Common myeloid progenitor, CD34-positive (primary cell): ENCODE data around the gene HAO2.
"Not testable (repeated sequence)": the region's sequence is repeated elsewhere in the genome, so short reads cannot be mapped to it uniquely, and the experiment has no call there.

Source experiments
- CTCF ChIA-PET: fragments of 350-600 bp; sonication (Branson Sonifier 250); formaldehyde crosslinking; loops from one replicate; lab custom pipeline; 2021; ENCODE audit warnings: antibody characterized with exemption; lab: Charles Lee
- POLR2A ChIA-PET: fragments of 350-600 bp; sonication (Branson Sonifier 250); formaldehyde crosslinking; loops from one replicate; lab custom pipeline; 2021; ENCODE audit warnings: antibody characterized with exemption; lab: Charles Lee
- DNase-seq, 3 donors: peaks; one replicate each; pipeline versions ENCODE4 v3.0.0 to v3.0.0-alpha.2; 2013
- H3K27ac ChIP-seq, 2 experiments: 1 replicate in 1 of 2; 2 replicates in 1 of 2; pipeline ENCODE4 v1.7.0; 2013; ENCODE audit warnings: inconsistent platforms in 2 of 2, low read length in 2 of 2, mild to moderate bottlenecking in 2 of 2, low read depth in 1 of 2, moderate library complexity in 1 of 2; ENCODE audit not compliant: severe bottlenecking in 2 of 2, insufficient read depth in 1 of 2, poor library complexity in 1 of 2
- H3K27me3 ChIP-seq, 5 experiments: replicated peaks in 2 of 5; 1 replicate in 3 of 5; 2 replicates in 2 of 5; pipeline versions ENCODE4 v1.6.1 to v1.7.0; 2013; ENCODE audit warnings: low read length in 4 of 5, mild to moderate bottlenecking in 2 of 5, moderate library complexity in 2 of 5, inconsistent platforms in 1 of 5; ENCODE audit not compliant: insufficient read depth in 5 of 5, control insufficient read depth in 4 of 5
- H3K36me3 ChIP-seq, 4 experiments: 1 replicate in 2 of 4; 2 replicates in 2 of 4; pipeline versions ENCODE4 v1.6.1 to v1.7.0; 2013; ENCODE audit warnings: low read length in 3 of 4, control low read depth in 1 of 4, mild to moderate bottlenecking in 1 of 4; ENCODE audit not compliant: control insufficient read depth in 4 of 4, insufficient read depth in 4 of 4
- H3K4me1 ChIP-seq, 4 experiments: 1 replicate in 3 of 4; 2 replicates in 1 of 4; pipeline versions ENCODE4 v1.6.1 to v1.7.1; 2013; ENCODE audit warnings: low read length in 3 of 4, mild to moderate bottlenecking in 3 of 4, control low read depth in 1 of 4, inconsistent platforms in 1 of 4, moderate library complexity in 1 of 4; ENCODE audit not compliant: control insufficient read depth in 4 of 4, insufficient read depth in 4 of 4; ENCODE audit errors: control extremely low read depth in 1 of 4
- H3K4me3 ChIP-seq, 7 experiments: 1 replicate in 4 of 7; 2 replicates in 3 of 7; pipeline versions ENCODE4 v1.5.1 to v1.7.0; 2013; ENCODE audit warnings: mild to moderate bottlenecking in 7 of 7, low read length in 6 of 7, moderate library complexity in 6 of 7, inconsistent platforms in 2 of 7, low read depth in 2 of 7, control low read depth in 1 of 7; ENCODE audit not compliant: insufficient read depth in 4 of 7, control insufficient read depth in 1 of 7; ENCODE audit errors: extremely low read depth in 1 of 7
- H3K9me3 ChIP-seq, 5 experiments: 1 replicate in 4 of 5; 2 replicates in 1 of 5; pipeline versions ENCODE4 v1.6.1 to v1.7.1; 2013; ENCODE audit warnings: low read length in 4 of 5, mild to moderate bottlenecking in 2 of 5, inconsistent platforms in 1 of 5, low read depth in 1 of 5, moderate library complexity in 1 of 5; ENCODE audit not compliant: control insufficient read depth in 4 of 5, insufficient read depth in 2 of 5; ENCODE audit errors: control extremely low read depth in 1 of 5
- WGBS: methylation state at CpG from one replicate; pipeline ENCODE4 v1.1.5; 2013; ENCODE audit not compliant: insufficient coverage; 5-methylcytosine and 5-hydroxymethylcytosine counted together

The HAO2 gene

GRCh38 chr1:119341372-119341947 lies 27.1 kb upstream of the HAO2 start:
- no peaks in the 10 kb centered on the region for H3K9me3 ChIP-seq
- ChIA-PET POLR2A (no interaction called here), CTCF (no interaction called here)
- H3K27ac ChIP-seq: no peak overlapping the region
- H3K4me1 ChIP-seq: no peaks in the 10 kb centered on the region
- no peaks in the 10 kb centered on the region for H3K36me3 ChIP-seq
- peaks cover 0 to 2% (median 0%) of the 10 kb centered on the region in 5 experiments for H3K27me3 ChIP-seq
- no peak overlapping the region for H3K4me3 ChIP-seq
- 100% methylated on average over 2 of the region's 5 CpGs for WGBS
- no peak for DNase-seq

- Histone ChIP-seq H3K9me3 (no peaks in the 10 kb centered on the region), H3K36me3 (no peaks in the 10 kb centered on the region), H3K27ac (no peak overlapping the region), H3K4me3 (no peak overlapping the region), H3K4me1 (no peaks in the 10 kb centered on the region), H3K27me3 (no peaks in the 10 kb centered on the region)
- ChIA-PET POLR2A (no interaction called here), CTCF (interaction anchor here (1.2 kb wide), 1 partner anchor 70 kb away, joined by 3 read pairs; no protein-coding TSS in a partner anchor)
- no peak for DNase-seq
Measured at GRCh38 chr1:119345398-119345797, 23.2 kb upstream of the HAO2 start.

- no peaks in the 10 kb centered on the region for H3K27me3 ChIP-seq
- ChIA-PET CTCF (interaction anchor here (2.0 kb wide), 1 partner anchor 19 kb away, joined by 7 read pairs; no protein-coding TSS in a partner anchor), POLR2A (no interaction called here)
- H3K4me1 ChIP-seq: no peaks in the 10 kb centered on the region
- DNase-seq: no peak
- H3K4me3 ChIP-seq: no peak overlapping the region
- 89% methylated on average over 1 of the region's 1 CpG for WGBS
- no peaks in the 10 kb centered on the region for H3K36me3 ChIP-seq
- no peaks in the 10 kb centered on the region for H3K9me3 ChIP-seq
- no peak overlapping the region for H3K27ac ChIP-seq
Measured at GRCh38 chr1:119347858-119348257, 20.7 kb upstream of the HAO2 start.

- no peaks in the 10 kb centered on the region for H3K36me3 ChIP-seq
- DNase-seq: no peak
- no peak overlapping the region for H3K27ac ChIP-seq
- POLR2A ChIA-PET: no interaction called here
- 80% methylated on average over 1 of the region's 4 CpGs for WGBS
- no peaks in the 10 kb centered on the region for H3K9me3 ChIP-seq
- CTCF ChIA-PET: interaction anchor here (1.5 to 1.9 kb wide), 2 partner anchors 10 to 22 kb away, joined by 4 read pairs; no protein-coding TSS in a partner anchor
- H3K27me3 ChIP-seq: no peaks in the 10 kb centered on the region
- no peaks in the 10 kb centered on the region for H3K4me1 ChIP-seq
- H3K4me3 ChIP-seq: no peak overlapping the region
Measured at GRCh38 chr1:119348941-119349340, 19.6 kb upstream of the HAO2 start.

GRCh38 chr1:119350866-119351265 lies 17.7 kb upstream of the HAO2 start:
- WGBS: 100% methylated on average over 2 of the region's 2 CpGs
- DNase-seq, POLR2A ChIA-PET, H3K27ac ChIP-seq, H3K4me3 ChIP-seq, H3K36me3 ChIP-seq, H3K9me3 ChIP-seq, H3K27me3 ChIP-seq, H3K4me1 ChIP-seq: not testable (repeated sequence)
- CTCF ChIA-PET: interaction anchor here (1.2 kb wide), 1 partner anchor 16 kb away, joined by 4 read pairs; no protein-coding TSS in a partner anchor

GRCh38 chr1:119351997-119352396 lies 16.6 kb upstream of the HAO2 start:
- no peaks in the 10 kb centered on the region for H3K36me3 ChIP-seq
- ChIA-PET POLR2A (no interaction called here), CTCF (interaction anchor here (1.3 kb wide), 1 partner anchor 15 kb away, joined by 4 read pairs; no protein-coding TSS in a partner anchor)
- peaks cover 0 to 5% (median 0%) of the 10 kb centered on the region in 5 experiments for H3K9me3 ChIP-seq
- H3K4me3 ChIP-seq: no peak overlapping the region
- no CpG with 5 or more reads among the region's 1 CpG for WGBS
- no peak for DNase-seq
- no peaks in the 10 kb centered on the region for H3K4me1 ChIP-seq
- H3K27ac ChIP-seq: no peak overlapping the region
- no peaks in the 10 kb centered on the region for H3K27me3 ChIP-seq

- no peak for DNase-seq
- ChIA-PET POLR2A (no interaction called here), CTCF (no interaction called here)
- Histone ChIP-seq H3K27me3 (no peaks in the 10 kb centered on the region), H3K4me1 (no peaks in the 10 kb centered on the region), H3K36me3 (no peaks in the 10 kb centered on the region), H3K4me3 (no peak overlapping the region), H3K9me3 (peaks cover 0 to 5% (median 0%) of the 10 kb centered on the region in 5 experiments), H3K27ac (no peak overlapping the region)
- 100% methylated on average over 3 of the region's 3 CpGs for WGBS
Measured at GRCh38 chr1:119353836-119354235, 14.7 kb upstream of the HAO2 start.
